ENCODE data around the gene HCST. TPM values are rescaled to one million over a fixed set of nuclear protein-coding genes. Genes with fewer than 3 reads are reported as not detected.
A peak's percentile ranks its signal among the peaks of the same experiment; 100 is the strongest.
"Not testable (repeated sequence)": the region's sequence is repeated elsewhere in the genome, so short reads cannot be mapped to it uniquely, and the experiment has no call there.

HCST gene
- total RNA-seq, 1 donor from 2014 or later = not detected

DNA sequence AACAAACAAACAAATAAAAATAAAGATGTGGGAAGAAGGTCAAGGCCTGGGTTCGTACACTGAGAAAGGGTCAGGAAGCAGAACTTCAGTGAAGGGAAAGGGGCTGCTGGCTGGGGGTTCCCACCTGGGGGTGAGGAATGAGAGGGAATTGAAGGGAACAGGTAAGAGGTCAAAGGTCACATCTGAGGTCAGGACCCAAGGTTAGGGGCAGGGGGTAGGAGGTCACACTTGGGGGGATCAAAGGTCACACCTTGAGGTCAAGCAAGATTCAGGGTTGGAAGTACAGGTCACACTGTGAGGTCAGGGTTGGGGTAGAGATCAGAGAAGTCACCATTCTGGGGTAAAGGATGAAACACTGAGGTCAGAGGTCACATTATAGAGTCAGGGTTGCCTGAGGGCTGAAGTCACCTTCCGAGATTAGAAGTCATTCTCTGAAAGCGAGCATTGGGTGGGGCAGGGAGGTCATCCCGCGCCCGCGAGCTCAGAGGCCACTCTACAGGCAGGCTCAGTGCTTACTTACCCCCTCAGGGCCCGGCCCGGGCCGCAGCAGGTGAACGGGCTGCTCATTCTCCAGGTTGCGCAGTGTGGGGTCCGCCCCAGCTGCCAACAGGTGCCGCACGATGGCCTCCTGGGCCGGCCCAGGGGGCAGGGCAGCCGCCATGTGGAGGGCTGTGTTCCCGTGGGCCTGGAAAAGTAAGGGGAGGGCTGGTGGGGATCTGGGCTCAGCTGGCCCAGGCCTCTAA is 12.8 kb upstream of the HCST start:
- no peak for DNase-seq (ENCODE audit: low read depth)
- no peak overlapping the region for H3K4me3 ChIP-seq (ENCODE audit: low read depth, low read length)
- TF ChIP-seq, protein P1, sequence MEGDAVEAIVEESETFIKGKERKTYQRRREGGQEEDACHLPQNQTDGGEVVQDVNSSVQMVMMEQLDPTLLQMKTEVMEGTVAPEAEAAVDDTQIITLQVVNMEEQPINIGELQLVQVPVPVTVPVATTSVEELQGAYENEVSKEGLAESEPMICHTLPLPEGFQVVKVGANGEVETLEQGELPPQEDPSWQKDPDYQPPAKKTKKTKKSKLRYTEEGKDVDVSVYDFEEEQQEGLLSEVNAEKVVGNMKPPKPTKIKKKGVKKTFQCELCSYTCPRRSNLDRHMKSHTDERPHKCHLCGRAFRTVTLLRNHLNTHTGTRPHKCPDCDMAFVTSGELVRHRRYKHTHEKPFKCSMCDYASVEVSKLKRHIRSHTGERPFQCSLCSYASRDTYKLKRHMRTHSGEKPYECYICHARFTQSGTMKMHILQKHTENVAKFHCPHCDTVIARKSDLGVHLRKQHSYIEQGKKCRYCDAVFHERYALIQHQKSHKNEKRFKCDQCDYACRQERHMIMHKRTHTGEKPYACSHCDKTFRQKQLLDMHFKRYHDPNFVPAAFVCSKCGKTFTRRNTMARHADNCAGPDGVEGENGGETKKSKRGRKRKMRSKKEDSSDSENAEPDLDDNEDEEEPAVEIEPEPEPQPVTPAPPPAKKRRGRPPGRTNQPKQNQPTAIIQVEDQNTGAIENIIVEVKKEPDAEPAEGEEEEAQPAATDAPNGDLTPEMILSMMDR (conservative IDR thresholded peaks at IDR 0.05; ENCODE audit: low read depth, low read length) = no peak

DNA sequence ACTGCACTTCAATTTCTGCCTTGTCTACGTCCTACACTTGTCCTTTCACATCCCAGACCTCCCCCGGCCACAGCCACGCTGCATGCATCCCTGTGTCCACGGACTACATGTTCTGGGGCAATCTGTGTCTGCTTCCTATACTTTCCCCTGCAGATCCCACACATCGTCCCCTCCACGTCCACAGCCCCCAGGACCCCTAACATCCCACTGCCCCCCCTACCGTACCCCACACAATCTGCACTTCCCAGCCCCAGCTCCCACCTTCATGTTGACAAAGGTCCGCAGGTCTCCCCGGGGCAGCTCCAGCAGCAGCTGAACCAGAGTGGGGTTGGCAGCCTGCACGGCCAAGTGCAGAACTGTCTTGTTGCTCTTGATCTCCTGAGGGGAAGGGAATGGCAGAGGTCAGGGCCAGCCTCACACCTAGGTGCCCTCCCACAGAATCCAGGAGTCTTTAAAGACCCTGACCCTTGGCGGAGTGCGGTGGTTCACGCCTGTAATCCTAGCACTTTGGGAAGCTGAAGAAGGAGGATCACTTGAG is 12.1 kb upstream of the HCST start:
- DNase-seq (ENCODE audit: low read depth) = no peak
- H3K4me3 ChIP-seq (ENCODE audit: low read depth, low read length) = no peak overlapping the region
- TF ChIP-seq, protein P1 (conservative IDR thresholded peaks at IDR 0.05; ENCODE audit: low read depth, low read length) = no peak

DNA sequence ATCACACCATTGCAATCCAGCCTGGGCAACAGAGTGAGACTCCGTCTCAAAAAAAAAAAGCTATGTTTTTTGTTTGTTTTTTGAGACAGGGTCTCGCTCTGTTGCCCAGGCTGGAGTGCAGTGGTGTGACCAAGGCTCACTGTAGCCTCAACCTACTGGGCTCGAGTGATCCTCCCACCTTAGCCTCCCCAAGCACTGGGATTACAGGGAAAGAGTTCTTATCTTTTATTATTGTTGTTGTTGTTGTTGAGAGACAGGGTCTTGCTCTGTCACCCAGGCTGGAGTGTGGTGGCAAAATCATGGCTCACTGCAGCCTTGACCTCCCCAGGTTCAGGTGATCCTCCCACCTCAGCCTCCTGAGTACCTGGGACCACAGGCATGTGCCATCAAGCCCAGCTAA is 10.5 kb upstream of the HCST start:
- not testable (repeated sequence) for DNase-seq (ENCODE audit: low read depth); H3K4me3 ChIP-seq (ENCODE audit: low read depth, low read length)

DNA sequence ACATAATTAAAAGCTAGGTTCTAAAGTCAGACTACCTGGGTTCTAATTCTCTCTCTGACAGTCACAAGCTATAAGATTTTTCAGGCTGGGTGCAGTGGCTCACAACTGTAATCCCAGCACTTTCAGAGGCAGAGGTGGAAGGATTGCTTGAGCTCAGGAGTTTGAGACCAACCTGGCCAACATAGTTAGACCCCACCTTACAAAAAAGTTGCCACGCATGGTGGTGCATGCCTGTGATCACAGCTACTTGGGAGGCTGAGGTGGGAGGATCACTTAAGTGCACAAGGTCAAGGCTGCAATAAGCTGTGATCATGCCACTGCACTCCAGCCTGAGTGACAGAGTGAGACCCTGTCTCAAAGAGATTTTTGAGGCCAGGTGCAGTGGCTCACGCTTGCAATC is 8.0 kb upstream of the HCST start:
- no peak for DNase-seq (ENCODE audit: low read depth)
- no peak overlapping the region for H3K4me3 ChIP-seq (ENCODE audit: low read depth, low read length)
- TF ChIP-seq, protein P1 (conservative IDR thresholded peaks at IDR 0.05; ENCODE audit: low read depth, low read length) = no peak

DNA sequence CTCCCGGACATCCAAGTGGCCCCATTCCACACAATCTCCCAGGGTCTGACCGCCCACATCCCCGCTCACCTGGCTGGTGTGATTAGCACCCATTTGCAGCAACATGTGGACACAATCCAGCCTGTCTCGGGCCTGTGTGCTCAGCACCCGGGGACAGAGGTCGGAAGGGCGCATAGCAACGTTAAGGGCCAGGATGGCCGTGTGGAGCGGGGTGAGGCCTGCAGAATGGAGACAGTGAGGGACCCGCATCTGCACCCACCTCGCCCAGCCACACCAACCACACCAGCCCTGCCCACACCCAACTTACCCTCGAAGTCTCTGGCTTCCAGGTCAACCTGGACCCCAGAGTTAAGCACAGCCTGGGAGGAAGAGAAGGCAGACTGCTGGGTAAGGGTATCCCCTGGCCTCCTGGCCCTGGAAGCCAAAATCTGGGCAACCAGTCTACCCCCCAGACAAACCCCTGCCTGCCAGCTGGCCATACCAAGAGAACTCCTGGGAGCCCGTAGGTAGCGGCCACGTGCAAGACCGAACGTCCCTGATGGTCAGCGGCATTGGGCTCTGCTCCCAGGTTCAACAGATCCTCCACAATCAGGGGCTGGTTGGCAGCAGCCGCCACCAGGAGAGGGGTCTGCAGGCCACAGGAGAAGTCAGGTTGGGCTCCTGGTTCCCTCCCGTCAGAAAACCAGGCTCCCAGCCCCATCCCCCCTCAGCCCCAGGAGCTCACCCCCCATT is 6.3 kb upstream of the HCST start:
- H3K4me3 ChIP-seq (ENCODE audit: low read depth, low read length) = no peak overlapping the region
- DNase-seq (ENCODE audit: low read depth) = no peak
- TF ChIP-seq, protein P1 (conservative IDR thresholded peaks at IDR 0.05; ENCODE audit: low read depth, low read length) = no peak

DNA sequence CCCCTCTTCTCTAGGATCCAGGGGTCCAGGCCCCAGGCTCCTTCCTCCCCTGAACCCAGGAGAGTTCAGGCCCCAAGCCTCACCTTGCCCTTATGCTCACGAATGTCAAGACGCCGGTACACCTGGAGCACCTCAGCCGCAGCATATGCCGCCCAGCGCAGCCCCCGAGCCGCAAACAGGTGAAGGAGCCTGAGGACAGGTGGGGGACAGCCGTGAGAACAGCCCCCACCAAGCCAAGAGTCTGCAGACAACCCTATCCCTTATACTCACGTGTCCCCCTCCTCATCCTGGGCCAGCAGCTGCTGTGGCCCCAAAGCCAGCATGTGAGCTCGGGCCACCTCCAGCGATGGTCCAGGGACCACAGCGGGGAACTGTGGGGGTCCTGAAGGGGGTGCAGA is 5.7 kb upstream of the HCST start:
- no peak for DNase-seq (ENCODE audit: low read depth)
- H3K4me3 ChIP-seq (ENCODE audit: low read depth, low read length) = no peak overlapping the region
- TF ChIP-seq, protein P1 (conservative IDR thresholded peaks at IDR 0.05; ENCODE audit: low read depth, low read length) = no peak

DNA sequence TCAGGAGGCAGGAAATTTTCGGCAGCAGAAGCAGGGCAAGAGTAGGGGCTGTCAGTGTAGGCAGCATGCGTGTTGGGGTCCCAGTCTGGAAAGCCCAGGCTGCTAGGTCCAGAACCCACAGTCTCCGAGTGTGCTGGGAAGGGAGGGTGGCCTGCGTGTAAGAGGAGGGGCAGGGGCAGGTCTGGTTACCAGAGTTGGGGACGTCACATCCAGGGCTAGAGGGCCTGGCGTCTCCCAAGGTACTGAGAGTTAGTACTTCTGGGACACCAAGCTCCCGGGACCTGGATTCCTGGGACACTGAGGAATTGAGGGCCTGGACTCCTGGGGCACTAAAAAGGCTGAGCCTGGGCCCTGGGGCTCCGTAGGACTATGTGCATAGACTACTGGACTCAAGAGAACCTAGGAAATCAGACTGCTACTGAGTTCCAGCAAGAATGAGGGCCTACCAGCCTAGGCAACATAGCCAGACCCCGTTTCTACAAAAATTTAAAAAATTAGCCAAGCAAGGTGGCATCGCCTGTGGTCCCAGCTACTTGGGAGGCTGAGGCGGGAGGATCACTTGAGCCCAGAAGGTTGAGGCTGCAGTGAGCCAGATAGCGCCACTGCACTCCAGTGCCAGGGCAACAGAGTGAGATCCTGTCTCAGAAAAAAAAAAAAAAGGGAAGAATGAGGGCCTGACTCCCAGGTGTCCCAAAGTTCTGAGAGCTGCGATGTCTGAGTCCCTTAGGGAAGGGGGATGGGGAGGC is 4.5 kb upstream of the HCST start:
- no peak for DNase-seq (ENCODE audit: low read depth)

More for the DNA sequence above, 4.5 kb upstream of the HCST start:
- TF ChIP-seq, protein P1 (conservative IDR thresholded peaks at IDR 0.05; ENCODE audit: low read depth, low read length) = no peak
- H3K4me3 ChIP-seq (ENCODE audit: low read depth, low read length) = peak overlapping the region; percentile 78
